ENCODE results near the gene KCTD20.

- TF ChIP-seq CTCF (IDR thresholded peaks at IDR 0.05) (no peak), POLR2A (IDR thresholded peaks at IDR 0.05) (no peak)
Measured at GRCh38 chr6:36491378-36491965, 48.7 kb downstream of the KCTD20 start.
